NCI-H1417 (cell line): ENCODE measurements around the gene ARHGEF12.

ENCODE experiments used
- DNase-seq, 3 experiments: peaks; one replicate each; lab custom pipeline; 2025; lab: John Stamatoyannopoulos, UW

ARHGEF12 gene

DNA sequence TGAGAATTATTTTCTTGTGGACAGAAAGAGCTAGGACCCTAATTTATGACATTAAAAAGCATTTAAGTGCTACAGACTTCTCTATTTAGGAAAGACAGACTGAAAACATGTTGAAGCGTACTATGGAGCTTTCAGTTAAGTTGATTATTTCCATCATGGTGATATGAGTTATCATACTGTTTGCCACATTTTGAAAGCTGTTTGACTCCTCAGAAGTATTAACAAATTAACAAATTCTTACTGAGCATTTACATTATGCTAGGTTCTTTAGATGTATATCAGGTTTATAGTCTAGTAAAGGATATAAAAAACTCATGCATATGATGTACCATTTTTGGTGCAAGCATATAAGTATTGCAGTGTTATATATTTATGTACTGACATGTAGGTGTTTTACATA lies 50.1 kb downstream of the ARHGEF12 start:
- DNase-seq, result no peak

DNA sequence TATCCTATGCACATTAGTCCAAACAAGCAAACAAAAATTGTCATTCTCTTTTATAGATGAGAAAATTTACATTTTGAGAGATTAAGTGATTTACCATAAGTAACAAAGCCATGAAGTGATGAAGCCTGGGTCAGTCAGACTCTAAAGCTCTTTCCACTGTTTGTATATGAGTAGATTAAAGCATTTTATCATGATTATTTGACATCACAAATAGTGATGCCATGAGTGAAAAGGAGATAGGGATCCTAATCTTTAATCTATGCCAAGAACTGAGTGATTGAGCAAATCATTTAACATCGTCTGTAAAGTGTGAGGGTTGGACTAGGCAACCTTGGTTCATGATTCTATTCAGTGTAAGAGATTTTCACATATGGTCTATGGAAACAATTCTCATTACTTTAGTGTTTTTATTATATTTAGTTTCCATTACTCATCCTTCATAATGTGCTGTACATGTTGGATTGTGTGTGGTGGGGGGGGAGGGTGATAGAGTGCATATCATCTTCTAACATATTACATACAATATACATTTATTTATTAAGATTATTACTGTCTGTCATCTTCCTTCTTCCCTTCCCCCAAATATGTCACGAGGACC lies 50.7 kb downstream of the ARHGEF12 start:
- DNase-seq, result no peak

DNA sequence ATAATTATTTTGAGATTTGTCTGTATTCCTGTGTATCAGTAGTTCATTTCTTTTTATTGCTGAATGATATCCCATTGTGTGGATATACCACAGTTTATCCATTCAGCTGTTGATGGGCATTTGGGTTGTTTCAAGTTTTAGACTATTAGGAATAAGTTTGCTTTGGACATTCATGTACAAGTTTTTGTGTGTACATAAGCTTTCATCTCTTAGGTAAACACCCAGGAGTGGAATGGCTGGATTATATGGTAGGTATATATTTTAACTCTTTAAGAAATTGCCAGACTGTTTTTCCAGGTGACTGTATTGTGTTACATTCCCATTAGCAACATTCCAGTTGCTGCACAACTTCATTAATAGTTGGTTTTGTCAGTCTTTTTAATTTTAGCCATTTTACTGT lies 52.0 kb downstream of the ARHGEF12 start:
- DNase-seq, result no peak

DNA sequence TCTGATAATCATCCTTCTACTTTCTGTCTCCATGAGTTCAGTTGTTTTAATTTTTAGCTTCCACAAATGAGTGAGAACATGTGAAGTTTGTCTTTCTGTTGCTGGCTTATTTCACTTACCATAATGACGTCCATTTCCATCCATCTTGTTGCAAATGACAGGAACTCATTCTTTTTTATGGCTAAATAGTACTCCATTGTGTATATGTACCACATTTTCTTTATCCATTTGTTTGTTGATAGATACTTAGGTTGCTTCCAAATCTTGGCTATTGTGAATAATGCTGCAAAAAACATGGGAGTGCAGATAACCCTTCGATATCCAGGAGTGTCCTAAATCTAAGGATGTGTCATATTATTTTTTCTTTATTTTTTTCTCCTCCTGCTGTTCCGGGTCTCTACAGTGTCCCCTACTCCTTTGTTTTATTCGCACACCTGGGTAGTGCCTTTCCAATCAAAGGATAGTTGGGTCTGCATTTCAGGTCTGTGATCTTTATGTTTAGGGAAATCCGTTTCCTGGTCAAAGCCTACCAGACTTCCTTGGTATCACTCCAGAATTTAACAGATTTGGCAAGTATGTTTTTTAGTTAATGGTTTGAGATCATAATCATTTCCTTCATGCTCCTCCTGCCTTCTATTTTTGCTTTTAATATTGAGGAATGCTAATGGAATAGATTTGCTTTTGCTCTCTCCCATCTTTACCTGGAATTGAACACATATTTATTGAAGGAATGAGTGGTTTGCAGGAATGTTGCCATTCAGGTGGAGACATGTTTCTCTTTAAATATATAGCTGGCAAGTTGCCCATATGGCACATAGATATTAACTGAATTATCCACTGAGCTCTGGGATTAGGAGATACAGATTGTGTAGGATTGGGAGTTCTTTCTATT lies 53.7 kb downstream of the ARHGEF12 start:
- DNase-seq, result no peak

DNA sequence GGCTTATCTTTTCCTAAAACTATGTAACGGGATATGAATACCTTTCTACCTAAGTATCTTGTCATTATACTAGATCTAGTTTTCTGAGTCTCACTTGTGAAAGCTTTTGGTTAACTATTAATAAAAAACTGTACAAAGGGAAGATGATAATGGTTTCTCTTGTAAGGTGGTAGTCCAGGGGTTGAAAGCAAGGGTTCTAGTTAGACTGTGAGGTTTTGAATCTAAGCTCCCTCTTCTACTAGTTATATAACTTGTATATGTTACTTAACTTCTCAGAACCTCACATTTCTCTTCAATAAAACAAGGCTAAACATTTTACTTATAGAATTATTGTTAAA lies 54.3 kb downstream of the ARHGEF12 start:
- DNase-seq, result no peak

DNA sequence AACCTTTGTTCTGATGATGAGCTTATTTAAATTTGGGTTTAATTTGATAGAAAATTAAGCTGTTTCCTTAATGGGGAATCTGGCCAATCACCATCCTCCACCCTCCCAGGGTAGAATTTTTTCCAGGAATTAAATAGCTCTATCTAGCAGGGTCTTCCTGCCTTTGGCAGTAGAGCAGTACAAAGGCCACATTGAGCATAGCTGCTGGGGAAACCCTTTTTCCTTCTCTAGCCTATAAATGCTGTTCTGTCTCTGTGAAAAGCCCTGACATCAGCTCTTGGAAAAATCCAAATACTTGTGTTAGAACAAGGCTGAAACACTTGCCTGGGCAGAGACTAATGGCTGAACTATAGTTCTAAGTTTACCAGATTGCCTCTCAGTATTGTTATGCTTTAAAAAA lies 55.1 kb downstream of the ARHGEF12 start:
- DNase-seq, result no peak

DNA sequence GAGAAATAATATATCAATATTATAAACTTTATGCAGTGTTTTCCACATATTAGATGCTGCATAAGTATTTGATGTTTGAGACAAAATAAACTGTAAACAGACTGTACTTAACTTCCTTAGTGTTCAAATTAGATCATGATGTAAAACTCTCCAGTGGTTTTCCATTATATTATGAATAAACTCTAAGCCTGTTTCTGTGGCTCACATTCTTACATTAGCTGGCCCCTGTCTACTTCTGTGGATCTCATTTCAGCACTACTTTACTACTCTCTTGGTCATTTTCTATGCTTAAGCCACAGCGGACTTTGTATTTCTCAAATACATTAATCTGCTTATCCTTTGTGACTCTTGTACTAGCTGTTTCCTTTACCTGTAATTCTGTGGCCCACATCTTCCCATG lies 55.6 kb downstream of the ARHGEF12 start:
- DNase-seq, result no peak

DNA sequence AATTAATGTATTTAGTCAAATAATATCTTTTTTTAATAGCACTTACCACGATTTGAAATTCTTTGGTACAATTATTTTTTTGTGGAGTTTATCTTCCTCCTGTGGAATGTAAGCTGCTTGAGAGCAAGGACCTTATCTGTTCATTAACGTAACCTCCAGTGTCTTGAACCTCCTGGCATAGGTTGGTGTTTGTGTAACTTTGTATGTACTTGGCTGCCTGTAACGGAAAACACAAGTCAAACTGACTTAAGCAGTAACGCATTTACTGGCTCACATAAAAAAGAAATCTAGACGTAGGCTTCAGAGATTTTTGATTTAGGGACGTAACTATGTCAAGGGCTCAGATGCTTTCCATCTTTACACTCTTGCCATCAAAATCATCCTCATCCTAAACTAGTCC lies 56.1 kb downstream of the ARHGEF12 start:
- no peak for DNase-seq

DNA sequence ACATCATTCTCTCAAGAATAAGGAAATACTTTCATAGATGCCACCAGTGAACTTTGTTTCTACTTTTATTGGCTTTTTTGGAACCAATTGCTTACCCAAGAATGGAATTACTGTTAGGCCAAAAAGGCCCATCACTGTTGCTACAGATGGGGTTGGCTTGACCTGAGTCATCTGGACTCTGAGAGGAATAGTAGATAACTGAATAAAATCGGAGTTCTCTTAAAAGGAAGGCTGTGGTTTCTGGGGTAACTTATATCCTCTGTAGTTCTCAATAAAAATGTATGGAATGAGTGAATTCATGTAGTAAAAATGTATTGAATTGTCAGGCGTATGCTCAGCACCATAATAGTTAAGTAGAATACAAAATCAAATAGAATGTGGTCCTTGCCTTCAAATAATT lies 56.6 kb downstream of the ARHGEF12 start:
- DNase-seq, result no peak

DNA sequence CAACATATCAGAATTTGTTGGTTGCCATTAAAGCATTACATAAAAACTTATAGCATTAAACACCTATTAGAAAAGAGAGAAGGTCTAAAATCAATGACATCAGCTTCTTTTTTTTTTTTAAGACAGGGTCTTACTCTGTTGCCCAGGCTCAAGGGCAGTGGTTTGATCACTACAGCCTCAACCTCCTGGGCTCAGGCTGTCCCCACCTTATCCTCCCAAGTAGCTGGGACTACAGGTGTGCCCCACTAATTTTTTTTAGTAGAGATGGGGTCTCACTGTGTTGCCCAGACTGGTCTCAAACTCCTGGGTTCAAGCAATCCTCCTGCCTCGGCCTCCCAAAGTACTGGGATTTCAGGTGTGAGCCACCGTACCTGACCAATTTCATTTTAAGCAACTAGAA lies 57.9 kb downstream of the ARHGEF12 start:
- no peak for DNase-seq

DNA sequence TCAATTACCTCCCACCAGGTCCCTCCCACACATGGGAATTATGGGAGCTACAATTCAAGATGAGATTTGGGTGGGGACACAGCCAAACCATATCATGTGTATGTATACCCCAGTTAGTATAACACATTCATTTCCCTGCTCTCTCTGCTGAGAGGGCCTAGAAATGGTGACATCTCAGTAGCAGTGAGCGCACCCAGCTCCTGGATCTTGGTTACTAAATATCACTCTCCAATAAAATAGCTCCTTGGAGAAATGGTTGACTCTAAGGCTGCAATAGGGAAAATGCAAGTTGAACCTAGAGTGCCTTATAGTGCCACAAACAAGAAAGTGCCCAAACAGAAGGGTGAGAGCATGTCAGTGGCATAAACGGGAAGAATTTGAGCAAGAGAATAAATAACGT lies 59.6 kb downstream of the ARHGEF12 start:
- no peak for DNase-seq

DNA sequence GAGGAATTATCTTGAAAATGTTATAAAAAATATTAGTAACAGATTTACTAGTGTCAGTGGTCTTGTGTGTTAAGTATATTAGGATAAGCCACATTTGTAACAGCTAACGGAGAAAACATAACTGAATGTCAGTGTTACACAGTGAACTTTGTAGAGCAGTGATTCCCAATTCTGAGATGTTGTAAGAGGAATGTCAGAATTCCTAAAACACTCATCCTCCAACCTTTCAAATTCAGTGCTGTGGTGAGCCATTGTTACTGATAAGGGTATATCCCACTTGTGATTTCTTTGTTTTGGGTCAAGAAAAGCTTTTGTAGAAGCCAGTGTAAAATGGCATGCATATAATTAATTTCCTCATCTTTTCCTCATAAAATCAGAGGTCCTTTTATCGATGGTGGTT lies 61.9 kb downstream of the ARHGEF12 start:
- DNase-seq, result no peak

DNA sequence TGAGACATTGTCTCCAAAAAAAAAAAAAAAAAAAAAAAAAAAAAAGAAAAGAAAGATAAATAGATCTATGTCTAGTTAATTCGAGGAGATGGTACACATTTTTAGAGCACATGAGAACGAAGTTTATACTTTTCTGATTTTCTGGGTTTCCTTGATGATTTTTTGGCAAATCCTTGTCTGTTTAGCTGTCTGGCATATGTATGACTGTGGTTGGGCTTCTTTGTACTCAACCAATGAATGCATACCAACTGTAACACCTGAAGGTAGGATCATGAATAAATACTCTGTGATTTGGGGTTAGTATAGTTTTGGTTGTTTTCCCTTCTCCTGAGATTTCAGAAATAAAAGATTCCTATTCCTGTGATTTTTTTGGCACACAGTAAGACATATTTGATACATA lies 63.1 kb downstream of the ARHGEF12 start:
- DNase-seq, result no peak

DNA sequence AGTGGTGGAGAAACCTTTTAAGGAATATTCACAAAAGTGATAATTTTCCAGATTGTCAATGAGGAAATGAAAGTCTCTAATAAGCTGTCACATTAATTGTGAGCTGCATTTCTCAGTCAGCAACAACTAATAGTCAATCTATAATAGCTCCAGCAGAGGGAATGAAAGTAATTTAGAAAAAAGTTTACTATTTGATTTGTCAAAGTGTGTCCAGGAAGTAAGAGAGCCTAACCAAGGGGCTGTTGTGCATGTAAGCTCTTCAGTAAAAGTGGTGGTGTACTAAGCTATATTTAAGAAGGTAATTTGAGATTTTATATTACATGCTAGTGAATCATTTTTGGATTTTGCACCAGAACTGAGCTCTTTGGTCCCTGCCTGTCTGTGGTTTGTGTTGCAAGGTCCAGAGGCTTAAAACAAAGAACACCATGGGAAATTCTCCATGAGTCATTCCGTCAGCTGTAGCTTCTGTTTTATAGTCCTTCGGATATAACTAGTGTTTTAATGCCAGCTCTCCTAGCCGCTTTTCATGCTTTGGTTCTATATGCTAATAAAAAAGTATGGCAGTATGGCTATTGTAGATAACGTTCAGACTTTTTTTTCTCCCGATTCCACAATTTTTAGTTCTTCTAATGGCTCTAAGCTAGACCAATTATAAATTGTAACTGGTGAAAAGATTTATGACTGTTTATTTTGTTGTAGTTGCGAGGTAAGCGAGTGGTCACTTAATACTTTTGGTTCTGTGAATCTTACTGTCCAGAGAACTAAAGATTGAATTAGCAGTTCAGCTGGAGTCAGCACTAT lies 64.6 kb downstream of the ARHGEF12 start:
- DNase-seq, result peak in 2 of 3 experiments; percentile 18 to 78

DNA sequence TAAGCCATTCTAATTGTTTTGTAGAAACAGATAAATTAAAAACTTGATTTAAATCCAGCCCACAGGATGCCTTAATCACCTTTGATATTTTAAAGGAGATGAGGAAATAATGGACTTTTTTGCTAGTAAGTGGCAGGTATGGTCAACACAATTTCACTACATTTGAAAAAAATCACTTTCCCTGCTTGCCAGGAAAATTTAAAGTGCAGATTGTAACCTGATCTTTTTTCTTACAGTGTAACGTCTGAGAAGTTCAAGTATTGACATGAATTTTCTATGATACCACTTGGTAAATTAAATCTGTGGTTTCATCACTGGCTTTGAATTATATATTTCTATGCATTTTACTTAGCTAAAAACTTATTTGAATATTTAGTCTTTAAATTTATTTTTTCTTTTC lies 65.3 kb downstream of the ARHGEF12 start:
- peak in 2 of 3 experiments; percentile 29 to 60 for DNase-seq

DNA sequence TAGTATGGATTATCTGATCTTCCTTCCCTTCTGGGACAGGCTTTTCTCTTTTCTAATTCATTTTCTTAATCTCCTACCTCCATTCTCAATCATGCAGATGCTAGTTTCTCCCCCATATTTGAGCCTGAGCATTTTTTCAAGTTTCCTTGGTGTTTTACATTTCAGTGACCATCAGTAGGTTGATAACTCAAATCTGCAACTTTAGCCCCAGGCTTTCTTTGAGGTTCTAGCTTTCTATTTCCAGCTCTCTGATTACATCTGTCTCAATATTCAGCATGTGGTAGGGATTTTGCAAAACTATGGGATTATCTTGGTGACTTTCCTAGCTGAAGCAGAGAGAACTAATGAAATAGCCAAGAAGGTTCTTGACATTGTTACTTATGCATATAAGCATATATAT lies 67.8 kb downstream of the ARHGEF12 start:
- no peak for DNase-seq

DNA sequence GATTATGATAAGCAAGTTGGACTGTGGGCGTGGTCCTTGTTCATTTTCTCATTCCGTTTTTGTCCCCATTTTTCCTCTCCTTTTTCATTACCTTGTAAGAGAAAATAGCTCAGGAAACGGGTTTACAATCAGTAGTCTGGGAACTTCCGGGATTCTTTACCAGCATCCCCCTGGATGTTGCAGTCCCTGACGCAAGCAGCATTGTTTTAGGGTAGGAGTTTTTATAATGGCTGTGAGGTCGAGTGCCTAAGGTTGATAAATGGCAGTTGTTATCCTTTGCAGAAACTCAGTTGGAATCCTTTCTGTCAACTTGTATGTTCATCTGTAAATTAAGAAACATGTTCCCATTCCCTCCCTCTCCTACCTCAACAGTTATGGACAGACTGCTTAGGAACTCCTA lies 68.3 kb downstream of the ARHGEF12 start:
- DNase-seq, result no peak

DNA sequence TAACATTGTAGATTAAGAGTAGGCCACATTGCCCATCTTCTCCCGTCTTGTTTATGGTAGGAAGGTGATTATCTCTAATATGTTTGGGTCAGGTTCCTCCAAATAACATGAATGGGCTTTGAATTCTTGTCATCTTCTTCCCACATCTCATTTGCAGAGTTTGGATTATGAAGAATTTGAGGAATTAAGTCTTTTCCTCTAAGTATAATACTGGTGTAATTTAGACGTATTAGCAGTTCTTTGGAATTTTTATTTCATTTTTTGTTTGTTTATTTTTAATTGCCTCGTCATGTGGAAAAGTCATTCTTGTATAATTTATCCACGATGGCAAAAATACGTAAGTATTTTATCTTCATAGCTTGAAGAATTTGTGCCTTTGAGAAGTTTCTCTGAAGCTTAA lies 73.4 kb downstream of the ARHGEF12 start:
- no peak for DNase-seq

DNA sequence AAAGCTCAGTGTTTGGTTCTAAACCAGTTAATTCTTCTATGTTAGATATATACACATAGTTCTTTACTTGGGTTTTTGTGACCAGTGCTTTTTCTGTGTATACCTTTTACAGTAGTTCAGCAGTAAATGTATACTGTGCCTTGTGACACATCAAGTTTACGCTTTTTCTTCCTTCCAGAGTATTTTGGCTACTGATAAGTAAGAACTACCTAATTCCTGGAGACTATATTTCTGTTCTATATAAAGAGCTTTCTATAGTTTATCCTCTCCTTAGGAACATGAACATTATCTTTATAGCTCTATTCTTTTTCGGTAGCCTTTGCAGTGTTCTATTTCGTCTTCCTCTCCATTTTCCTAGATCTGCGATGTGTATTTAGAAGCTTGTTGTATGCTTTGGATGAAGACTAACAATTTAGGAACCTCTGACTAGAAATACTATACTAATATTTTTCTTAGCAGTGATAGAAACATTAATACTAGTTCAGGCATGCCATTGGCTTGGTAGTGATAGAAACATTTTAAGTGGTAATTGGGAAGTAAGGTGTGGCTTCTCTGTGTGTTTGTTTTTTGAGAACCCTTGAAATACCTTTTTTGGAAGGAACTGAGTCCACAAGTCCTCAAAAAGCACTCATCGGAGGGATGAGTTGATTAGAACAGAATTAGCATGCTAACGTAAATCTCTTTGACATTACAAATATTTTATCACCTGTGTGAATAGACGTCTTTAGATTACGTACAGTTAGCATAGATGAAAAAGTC lies 74.6 kb downstream of the ARHGEF12 start:
- peak in 2 of 3 experiments; percentile 17 to 67 for DNase-seq

DNA sequence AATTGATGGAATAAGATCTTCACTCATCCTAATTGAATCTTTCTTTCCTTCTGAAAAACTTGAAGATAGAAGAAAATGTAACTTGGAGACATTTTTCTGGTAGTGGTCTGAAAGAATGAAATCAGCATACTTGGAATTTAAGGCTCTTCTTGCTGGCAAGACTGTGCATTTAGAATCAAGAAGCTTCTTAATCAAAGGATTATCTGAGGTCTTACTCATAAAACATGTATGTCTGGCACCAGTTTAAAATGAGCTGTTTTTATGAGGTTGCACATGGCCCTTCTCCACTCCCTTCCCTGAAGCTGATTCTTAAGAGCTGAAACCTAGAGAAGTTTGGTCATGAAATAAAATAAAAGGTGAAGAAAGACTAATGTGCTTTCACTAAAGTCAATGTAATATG lies 77.3 kb downstream of the ARHGEF12 start:
- no peak for DNase-seq

DNA sequence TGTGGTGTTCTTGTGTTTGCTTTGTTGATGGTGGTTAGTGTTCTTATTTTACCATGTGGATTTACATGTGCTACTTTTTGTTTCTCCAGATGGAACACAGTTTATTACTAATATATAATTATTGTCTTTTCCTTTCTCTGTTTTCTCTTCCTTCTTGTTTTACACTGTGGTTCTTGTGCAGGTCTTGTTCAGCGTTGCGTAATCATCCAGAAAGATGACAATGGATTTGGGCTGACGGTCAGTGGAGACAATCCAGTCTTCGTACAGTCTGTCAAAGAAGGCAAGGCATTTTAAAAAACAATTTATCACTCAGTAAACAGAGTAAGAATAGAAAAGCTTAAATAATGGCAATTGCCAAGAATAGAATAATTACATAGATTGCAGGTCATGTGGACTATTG lies 84.4 kb downstream of the ARHGEF12 start:
- peak in 1 of 3 experiments; percentile 23 for DNase-seq
